K562 (cell line): ENCODE data around the gene LST1. TPM values are rescaled to one million over a fixed set of nuclear protein-coding genes. Genes with fewer than 3 reads are reported as not detected.

ENCODE experiments used
- ATAC-seq: fragments of 200-7000 bp; cut with Tn5 transposase; 3 replicates; pipeline ENCODE4 v1.9.1; 2020; ENCODE audit warnings: moderate library complexity
- BruUV-seq: library from RNA; stranded (reverse); fragments of 400-500 nt; replicated peaks from 2 replicates; lab custom pipeline; 2021; lab: Mats Ljungman, UMichigan
- CTCF ChIA-PET: fragments of 300-600 bp; formaldehyde crosslinking; extraction: SDS; loops from one replicate; lab custom pipeline; 2021; ENCODE audit warnings: low intra/inter-chr PET ratio; lab: Yijun Ruan, JAX
- POLR2A ChIA-PET: fragments of 300-600, 350-650 bp; sonication (Branson Sonifier 250); formaldehyde crosslinking; extraction: SDS; loops from one replicate; lab custom pipeline; 2021; ENCODE audit warnings: antibody characterized with exemption, inconsistent platforms; lab: Yijun Ruan, JAX
- DNase-seq, 4 experiments: peaks; one replicate each; pipeline versions ENCODE4 v3.0.0 to v3.0.0-alpha.2; 2011 to 2018; ENCODE audit warnings: low spot score in 3 of 4, mixed read lengths in 3 of 4; ENCODE audit errors: extremely low read depth in 1 of 4
- FAIRE-seq: peaks from 2 replicates; lab custom pipeline; 2011; peaks lifted over from hg19 to GRCh38; lab: Jason Lieb, UNC
- H2AFZ ChIP-seq: 2 replicates; pipeline ENCODE4 v1.6.0; 2011; ENCODE audit warnings: low read depth, low read length, control low read depth, inconsistent platforms
- H3K27ac ChIP-seq: fragments of 200-600 bp; 3 replicates; pipeline ENCODE4 v1.8.0; 2011; ENCODE audit warnings: low read depth, mild to moderate bottlenecking, control low read depth, inconsistent platforms, low read length, moderate library complexity, mixed read lengths; ENCODE audit errors: extremely low read depth
- H3K27me3 ChIP-seq, 2 experiments: fragments of 300-600 bp in 1 of 2; 2 replicates in 1 of 2; 3 replicates in 1 of 2; pipeline versions ENCODE4 v1.6.0 to v1.8.0; 2011; ENCODE audit warnings: inconsistent platforms in 2 of 2, low read length in 2 of 2, mild to moderate bottlenecking in 1 of 2, mixed read lengths in 1 of 2, moderate library complexity in 1 of 2; ENCODE audit not compliant: control insufficient read depth in 2 of 2, insufficient read depth in 2 of 2
- H3K36me3 ChIP-seq: fragments of 300-600 bp; 3 replicates; pipeline ENCODE4 v1.8.0; 2011; ENCODE audit warnings: mild to moderate bottlenecking, low read length, inconsistent platforms; ENCODE audit not compliant: control insufficient read depth, insufficient read depth
- H3K4me1 ChIP-seq, 2 experiments: fragments of 200-600 bp in 1 of 2; replicated peaks in 1 of 2; 2 replicates in 1 of 2; 3 replicates in 1 of 2; pipeline versions ENCODE4 v1.5.1 to v1.8.0; 2011; ENCODE audit warnings: inconsistent platforms in 2 of 2, low read length in 2 of 2, mild to moderate bottlenecking in 1 of 2, mixed read lengths in 1 of 2, moderate library complexity in 1 of 2; ENCODE audit not compliant: control insufficient read depth in 2 of 2, insufficient read depth in 2 of 2
- H3K4me2 ChIP-seq: 2 replicates; pipeline ENCODE4 v1.6.1; 2011; ENCODE audit warnings: low read length, control low read depth, inconsistent platforms, mixed read lengths; ENCODE audit not compliant: insufficient read depth
- H3K4me3 ChIP-seq: fragments of 200-600 bp; sonication (generic), shearing (Covaris generic); 2 replicates; pipeline ENCODE4 v1.5.1; 2016; ENCODE audit warnings: control low read depth, inconsistent platforms
- H3K79me2 ChIP-seq: fragments of 200-600 bp; 3 replicates; pipeline ENCODE4 v1.8.0; 2011; ENCODE audit warnings: low read length, inconsistent platforms; ENCODE audit not compliant: control insufficient read depth, insufficient read depth
- H3K9ac ChIP-seq, 2 experiments: 2 replicates each; pipeline versions ENCODE4 v1.6.0 to v1.6.1; 2011; ENCODE audit warnings: low read depth in 2 of 2, low read length in 2 of 2, control low read depth in 1 of 2, inconsistent platforms in 1 of 2, mild to moderate bottlenecking in 1 of 2, mixed read lengths in 1 of 2; ENCODE audit not compliant: insufficient read depth in 1 of 2
- H3K9me1 ChIP-seq: one replicate; pipeline ENCODE4 v1.6.0; 2011; ENCODE audit warnings: inconsistent platforms, mild to moderate bottlenecking, low read length, moderate library complexity; ENCODE audit not compliant: control insufficient read depth, insufficient read depth
- H3K9me3 ChIP-seq: replicated peaks from 2 replicates; pipeline ENCODE4 v1.5.1; 2011; ENCODE audit warnings: low read depth, low read length, inconsistent platforms; ENCODE audit not compliant: control insufficient read depth, insufficient read depth
- H4K20me1 ChIP-seq: replicated peaks from 2 replicates; pipeline ENCODE4 v1.6.1; 2011; ENCODE audit warnings: low read length, inconsistent platforms, mixed read lengths; ENCODE audit not compliant: control insufficient read depth, insufficient read depth
- ARID3A ChIP-seq: IDR thresholded peaks from 2 replicates; pipeline ENCODE4 v1.6.1; 2012; ENCODE audit warnings: low read depth, low read length, improper control_type of control experiment, borderline replicate concordance
- BRD4 ChIP-seq: fragments of 200-600 bp; sonication (generic); IDR thresholded peaks from 2 replicates; pipeline ENCODE4 v1.6.1; 2017; ENCODE audit warnings: inconsistent platforms
- FOXP4 ChIP-seq: sonication (generic); formaldehyde crosslinking; IDR thresholded peaks from 2 replicates; pipeline ENCODE4 v1.8.0; 2022; ENCODE audit warnings: mild to moderate bottlenecking, missing genetic modification reagents, borderline replicate concordance
- POLR2G ChIP-seq: fragments of 200-400 bp; formaldehyde crosslinking; IDR thresholded peaks from 2 replicates; pipeline ENCODE4 v1.6.1; 2017; ENCODE audit warnings: low read depth, mild to moderate bottlenecking, antibody characterized with exemption, low read length, moderate library complexity
- RBFOX2 ChIP-seq: fragments of 200-400 bp; formaldehyde crosslinking; IDR thresholded peaks from 2 replicates; pipeline ENCODE4 v1.6.1; 2017; ENCODE audit warnings: low read depth, mild to moderate bottlenecking, low read length, moderate library complexity
- TCF7L2 ChIP-seq: fragments of 150-350 bp; IDR thresholded peaks from 2 replicates; pipeline ENCODE4 v1.6.1; 2016; ENCODE audit warnings: low read depth, mild to moderate bottlenecking, low read length, moderate library complexity
- ZBTB26 ChIP-seq: fragments of 450-650 bp; formaldehyde crosslinking; IDR thresholded peaks from 2 replicates; pipeline ENCODE4 v1.4.0; 2022; ENCODE audit warnings: missing genetic modification characterization
- WGBS: fragments of 100-300 bp; shearing (Covaris generic); methylation state at CpG from one replicate; pipeline ENCODE4 v1.1.6; 2016; ENCODE audit warnings: low coverage, mixed read lengths; ENCODE audit not compliant: insufficient coverage; ENCODE audit errors: missing lambda C conversion rate; 5-methylcytosine and 5-hydroxymethylcytosine counted together
- in situ Hi-C: fragments of 300-500 bp; cut with MboI; formaldehyde crosslinking; loops from 4 replicates; pipeline ENCODE4 v1.15.0; 2018; ENCODE audit warnings: inconsistent platforms, mixed read lengths
- intact Hi-C: fragments of 100-400 bp; cut with micrococcal nuclease; formaldehyde crosslinking; loops from 2 replicates; pipeline ENCODE4 v1.14.2; 2022
- polyA plus RNA-seq, 8 experiments: library from polyadenylated mRNA; depleted of rRNA in 4 of 8; stranded (reverse) in 5 of 8; unstranded in 3 of 8; fragments of >200 nt; fragmentation: Nextera tagmentation in 2 of 8; fragmentation: Illumina TruSeq in 1 of 8; extraction: Ambion mirVana in 2 of 8; extraction: Trizol in 1 of 8; gene quantifications; 2 replicates each; pipeline versions ENCODE4 v1.2.1 to v1.2.3, GENCODE V29; 2011 to 2014; ENCODE audit warnings: inconsistent platforms in 1 of 8, missing spikeins in 1 of 8
- total RNA-seq, 7 experiments: library from RNA; depleted of rRNA in 6 of 7; stranded (reverse); fragments of >200 nt in 6 of 7; fragmentation: Illumina TruSeq in 2 of 7; extraction: Trizol in 2 of 7; gene quantifications; 2 replicates each; pipeline versions ENCODE4 v1.2.1 to v1.2.3, GENCODE V29; 2011 to 2021; ENCODE audit warnings: low replicate concordance in 1 of 7

Gene LST1
- total and polyA plus RNA-seq, 9 of the 15 experiments (the other 6 are each of a cell fraction or from before 2014, with no cell fraction given), result 0.82 to 7.8 (median 1.7) TPM

- no TSS peak for BruUV-seq
- H3K79me2 ChIP-seq, result peaks cover 73% of the 10 kb centered on the region
- in situ Hi-C loops (no loop called here), intact Hi-C loops (no loop called here)
- ATAC-seq (no peak), FAIRE-seq (no peak), DNase-seq (no peak)
- H3K4me1 ChIP-seq, result peaks cover 13 to 21% of the 10 kb centered on the region in 2 experiments
- no peak overlapping the region for H2AFZ ChIP-seq
- ChIA-PET CTCF (no interaction called here), POLR2A (interaction anchor here (1.8 to 12.4 kb wide), 3 partner anchors 12 to 28 kb away, joined by 9 to 274 read pairs (median 41); partner anchors contain the start of gene BAG6)
- peaks cover 82% of the 10 kb centered on the region for H3K36me3 ChIP-seq
- WGBS, result 92% methylated on average over 10 of the region's 10 CpGs
- no peak overlapping the region for H3K4me3 ChIP-seq
- peaks cover 12% of the 10 kb centered on the region for H3K9me1 ChIP-seq
- H3K9ac ChIP-seq, result peak overlapping the region in 1 of 2 experiments; percentile 54; a peak in 1 of 4 replicates
- H3K27me3 ChIP-seq, result no peaks in the 10 kb centered on the region
- TF ChIP-seq RBFOX2 (peak; percentile 31; the same call in 1 of the 2 replicates), TCF7L2 (no peak), BRD4 (no peak), POLR2G (peak; percentile 41; the same call in 1 of the 2 replicates)
- H3K4me2 ChIP-seq, result no peak overlapping the region
- peaks cover 31% of the 10 kb centered on the region; the same call in 1 of the 2 replicates for H4K20me1 ChIP-seq
- H3K9me3 ChIP-seq, result no peaks in the 10 kb centered on the region
- H3K27ac ChIP-seq, result no peak overlapping the region
These were observed 38.0 kb downstream of the LST1 start for GRCh38 chr6:31624070-31624469.

GRCh38 chr6:31626952-31627351 lies 40.9 kb downstream of the LST1 start:
- TF ChIP-seq ARID3A (no peak), ZBTB26 (CRISPR knock-in tag) (0 out of 2 replicates have a peak, but pooled peaks have one; percentile 36), FOXP4 (no peak)
- CTCF ChIA-PET, result no interaction called here
- Histone ChIP-seq H2AFZ (no peak overlapping the region), H3K36me3 (peaks cover 100% of the 10 kb centered on the region), H3K4me2 (no peak overlapping the region), H3K9me1 (peaks cover 11% of the 10 kb centered on the region), H3K4me3 (no peak overlapping the region), H3K9me3 (no peaks in the 10 kb centered on the region), H3K9ac (peak overlapping the region in 1 of 2 experiments; percentile 39; a peak in 1 of 4 replicates), H3K27ac (no peak overlapping the region), H3K79me2 (peaks cover 67% of the 10 kb centered on the region), H4K20me1 (peaks cover 30% of the 10 kb centered on the region), H3K27me3 (no peaks in the 10 kb centered on the region), H3K4me1 (peaks cover 10 to 18% of the 10 kb centered on the region in 2 experiments)
- no peak for DNase-seq
- no TSS peak for BruUV-seq
- POLR2A ChIA-PET, result interaction anchor here (0.6 to 12.4 kb wide), 8 partner anchors 9 to 165 kb away, joined by 3 to 274 read pairs (median 4); partner anchors contain the start of genes BAG6, C6orf47 and GPANK1
- no peak for FAIRE-seq
- 96% methylated on average over 8 of the region's 10 CpGs for WGBS
- intact Hi-C loops (no loop called here), in situ Hi-C loops (no loop called here)
- no peak for ATAC-seq
